Osteoblast (primary cell): ENCODE measurements around the gene DOCK1. TPM values are rescaled to one million over a fixed set of nuclear protein-coding genes. Genes with fewer than 3 reads are reported as not detected.
A peak's percentile ranks its signal among the peaks of the same experiment; 100 is the strongest.

Experiments
- DNase-seq: peaks from one replicate; pipeline ENCODE4 v3.0.0; 2011; ENCODE audit warnings: low spot score, mixed read lengths; ENCODE audit not compliant: insufficient read length; ENCODE audit errors: missing footprints
- H2AFZ ChIP-seq: 2 replicates; pipeline ENCODE4 v1.6.0; 2011; ENCODE audit warnings: mild to moderate bottlenecking, low read length
- H3K27ac ChIP-seq: 2 replicates; pipeline ENCODE4 v1.5.1; 2011; ENCODE audit warnings: mild to moderate bottlenecking, low read depth, low read length, moderate library complexity
- H3K27me3 ChIP-seq: 2 replicates; pipeline ENCODE4 v1.6.0; 2012; ENCODE audit warnings: mild to moderate bottlenecking, control low read depth, inconsistent platforms, low read length, moderate library complexity; ENCODE audit not compliant: insufficient read depth
- H3K36me3 ChIP-seq: 2 replicates; pipeline ENCODE4 v1.5.1; 2011; ENCODE audit warnings: mild to moderate bottlenecking, low read length, control low read depth, moderate library complexity; ENCODE audit not compliant: insufficient read depth
- H3K4me1 ChIP-seq: 2 replicates; pipeline ENCODE4 v1.5.1; 2011; ENCODE audit warnings: mild to moderate bottlenecking, low read length, control low read depth, moderate library complexity; ENCODE audit not compliant: insufficient read depth
- H3K4me2 ChIP-seq: 2 replicates; pipeline ENCODE4 v1.6.0; 2011; ENCODE audit warnings: mild to moderate bottlenecking, low read length; ENCODE audit not compliant: insufficient read depth
- H3K4me3 ChIP-seq: fragments of 200-600 bp; sonication (generic); 3 replicates; pipeline ENCODE4 v1.5.1; 2012; ENCODE audit warnings: mild to moderate bottlenecking, low read length, inconsistent platforms; ENCODE audit not compliant: insufficient read depth
- H3K79me2 ChIP-seq: 2 replicates; pipeline ENCODE4 v1.6.0; 2012; ENCODE audit warnings: mild to moderate bottlenecking, low read length, control low read depth, inconsistent platforms; ENCODE audit not compliant: insufficient read depth
- H3K9me3 ChIP-seq: 2 replicates; pipeline ENCODE4 v1.5.1; 2011; ENCODE audit warnings: low read depth, low read length, control low read depth
- H4K20me1 ChIP-seq: 2 replicates; pipeline ENCODE4 v1.6.0; 2012; ENCODE audit warnings: mild to moderate bottlenecking, low read length, control low read depth; ENCODE audit not compliant: insufficient read depth
- CTCF ChIP-seq: IDR thresholded peaks from 2 replicates; pipeline ENCODE4 v1.5.1; 2011; ENCODE audit warnings: mild to moderate bottlenecking, low read depth, low read length, moderate library complexity; ENCODE audit errors: extremely low read depth
- total RNA-seq: library from RNA; depleted of rRNA; stranded (reverse); fragments of >200 nt; gene quantifications from 2 replicates; pipeline ENCODE4 v1.2.3, GENCODE V29; 2012

Gene DOCK1
- total RNA-seq, 1 donor: 80.3 TPM

- DNase-seq: no peak
- no peak overlapping the region for H2AFZ ChIP-seq
- H3K4me2 ChIP-seq: peak overlapping the region; percentile 76
- peaks cover 5% of the 10 kb centered on the region for H3K79me2 ChIP-seq
- H3K27ac ChIP-seq: peak overlapping the region; percentile 97
- H3K4me1 ChIP-seq: peaks cover 62% of the 10 kb centered on the region
- peak overlapping the region; percentile 21 for H3K4me3 ChIP-seq
- no peak for TF ChIP-seq CTCF
- peaks cover 10% of the 10 kb centered on the region for H4K20me1 ChIP-seq
- H3K9me3 ChIP-seq: no peaks in the 10 kb centered on the region
- no peaks in the 10 kb centered on the region for H3K27me3 ChIP-seq
- H3K36me3 ChIP-seq: no peaks in the 10 kb centered on the region
Measured at GRCh38 chr10:127149501-127150081, 244.4 kb downstream of the DOCK1 start.

GRCh38 chr10:127150136-127150535, 244.9 kb downstream of the DOCK1 start:
- Histone ChIP-seq H3K79me2 (peaks cover 5% of the 10 kb centered on the region), H3K9me3 (no peaks in the 10 kb centered on the region), H2AFZ (no peak overlapping the region), H3K4me3 (peak overlapping the region; percentile 21), H4K20me1 (peaks cover 10% of the 10 kb centered on the region), H3K4me1 (peaks cover 64% of the 10 kb centered on the region), H3K27ac (peak overlapping the region; percentile 97), H3K27me3 (no peaks in the 10 kb centered on the region), H3K36me3 (no peaks in the 10 kb centered on the region), H3K4me2 (peak overlapping the region; percentile 76)
- DNase-seq: peak; percentile 77
- peak; percentile 11 for TF ChIP-seq CTCF

- no peak for DNase-seq
- Histone ChIP-seq H4K20me1 (peaks cover 13% of the 10 kb centered on the region), H3K9me3 (no peaks in the 10 kb centered on the region), H3K4me1 (peaks cover 66% of the 10 kb centered on the region), H3K4me2 (peak overlapping the region; percentile 34), H3K27me3 (no peaks in the 10 kb centered on the region), H2AFZ (no peak overlapping the region), H3K36me3 (no peaks in the 10 kb centered on the region), H3K4me3 (no peak overlapping the region), H3K79me2 (peaks cover 5% of the 10 kb centered on the region), H3K27ac (peak overlapping the region; percentile 97)
- no peak for TF ChIP-seq CTCF
Measured at GRCh38 chr10:127151541-127151940, 246.3 kb downstream of the DOCK1 start.

- Histone ChIP-seq H3K4me3 (no peak overlapping the region), H3K9me3 (no peaks in the 10 kb centered on the region), H4K20me1 (peaks cover 15% of the 10 kb centered on the region), H3K27ac (peak overlapping the region; percentile 97), H3K4me2 (peak overlapping the region; percentile 51), H3K79me2 (peaks cover 9% of the 10 kb centered on the region), H3K27me3 (no peaks in the 10 kb centered on the region), H3K36me3 (no peaks in the 10 kb centered on the region), H2AFZ (no peak overlapping the region), H3K4me1 (peaks cover 69% of the 10 kb centered on the region)
- DNase-seq: peak; percentile 53
- TF ChIP-seq CTCF: no peak
Measured at GRCh38 chr10:127151981-127152699, 246.9 kb downstream of the DOCK1 start.
